HepG2 (cell line): ENCODE data around the gene SH2D6. TPM values are rescaled to one million over a fixed set of nuclear protein-coding genes. Genes with fewer than 3 reads are reported as not detected.

Experiments
- ATAC-seq: fragments of 200-7000 bp; cut with Tn5 transposase; 3 replicates; pipeline ENCODE4 v1.9.1; 2020; ENCODE audit warnings: mild to moderate bottlenecking, moderate library complexity
- BruUV-seq: library from RNA; stranded (reverse); fragments of 400-500 nt; replicated peaks from 2 replicates; lab custom pipeline; 2021; lab: Mats Ljungman, UMichigan
- CTCF ChIA-PET: fragments of 300-600 bp; formaldehyde crosslinking; extraction: SDS; loops from one replicate; lab custom pipeline; 2021; ENCODE audit warnings: low total read pairs, inconsistent platforms, low intra/inter-chr PET ratio; lab: Yijun Ruan, JAX
- POLR2A ChIA-PET: fragments of 350-600 bp; sonication (Branson Sonifier 250); formaldehyde crosslinking; loops from one replicate; lab custom pipeline; 2020; ENCODE audit warnings: antibody characterized with exemption, inconsistent platforms; lab: Yijun Ruan, JAX
- DNase-seq: peaks from one replicate; pipeline ENCODE4 v3.0.0-alpha.2; 2015; ENCODE audit warnings: low spot score
- FAIRE-seq: peaks from 3 replicates; lab custom pipeline; 2011; peaks lifted over from hg19 to GRCh38; lab: Jason Lieb, UNC
- H2AFZ ChIP-seq: one replicate; pipeline ENCODE4 v1.6.1; 2011; ENCODE audit warnings: low read length, inconsistent platforms
- H3K27ac ChIP-seq: fragments of 300-600 bp; 3 replicates; pipeline ENCODE4 v1.8.0; 2011; ENCODE audit warnings: mixed run types, mild to moderate bottlenecking, mixed read lengths, low read length, inconsistent platforms; ENCODE audit not compliant: insufficient read depth; ENCODE audit errors: extremely low read length
- H3K27me3 ChIP-seq, 2 experiments: fragments of 200-600 bp in 1 of 2; 2 replicates in 1 of 2; 3 replicates in 1 of 2; pipeline versions ENCODE4 v1.6.0 to v1.8.0; 2011; ENCODE audit warnings: low read length in 2 of 2, mild to moderate bottlenecking in 2 of 2, moderate library complexity in 2 of 2, inconsistent platforms in 1 of 2; ENCODE audit not compliant: insufficient read depth in 2 of 2, control insufficient read depth in 1 of 2
- H3K36me3 ChIP-seq, 2 experiments: fragments of 200-600 bp in 1 of 2; replicated peaks in 1 of 2; 2 replicates in 1 of 2; 3 replicates in 1 of 2; pipeline versions ENCODE4 v1.5.1 to v1.8.0; 2011; ENCODE audit warnings: low read length in 2 of 2, inconsistent platforms in 1 of 2; ENCODE audit not compliant: insufficient read depth in 2 of 2, control insufficient read depth in 1 of 2
- H3K4me1 ChIP-seq: 2 replicates; pipeline ENCODE4 v1.5.1; 2012; ENCODE audit warnings: low read length, inconsistent platforms; ENCODE audit not compliant: insufficient read depth
- H3K4me2 ChIP-seq: 2 replicates; pipeline ENCODE4 v1.6.0; 2011; ENCODE audit warnings: low read depth, low read length, inconsistent platforms
- H3K4me3 ChIP-seq, 3 experiments: fragments of 200-600 bp in 1 of 3; sonication (generic), shearing (Covaris generic) in 1 of 3; replicated peaks in 1 of 3; 2 replicates each; pipeline ENCODE4 v1.5.1; 2011 to 2016; ENCODE audit warnings: low read length in 3 of 3, inconsistent platforms in 2 of 3, low read depth in 2 of 3, mild to moderate bottlenecking in 2 of 3, control low read depth in 1 of 3, mixed read lengths in 1 of 3; ENCODE audit not compliant: insufficient read depth in 1 of 3
- H3K79me2 ChIP-seq: one replicate; pipeline ENCODE4 v1.6.1; 2011; ENCODE audit warnings: low read length, inconsistent platforms; ENCODE audit not compliant: insufficient read depth
- H3K9ac ChIP-seq: 2 replicates; pipeline ENCODE4 v1.6.0; 2011; ENCODE audit warnings: mild to moderate bottlenecking, low read depth, low read length, inconsistent platforms; ENCODE audit not compliant: insufficient read depth
- H3K9me3 ChIP-seq: 2 replicates; pipeline ENCODE4 v1.5.1; 2012; ENCODE audit warnings: mild to moderate bottlenecking, low read length
- H4K20me1 ChIP-seq: 2 replicates; pipeline ENCODE4 v1.6.0; 2011; ENCODE audit warnings: inconsistent platforms, mild to moderate bottlenecking, low read length, moderate library complexity; ENCODE audit not compliant: insufficient read depth
- FIP1L1 ChIP-seq: fragments of 200-400 bp; formaldehyde crosslinking; IDR thresholded peaks from 2 replicates; pipeline ENCODE4 v1.6.1; 2018; ENCODE audit warnings: low read depth, mild to moderate bottlenecking, low read length, moderate library complexity, borderline replicate concordance; ENCODE audit not compliant: insufficient read depth
- HNRNPL ChIP-seq: fragments of 200-400 bp; formaldehyde crosslinking; IDR thresholded peaks from 2 replicates; pipeline ENCODE4 v1.6.1; 2017; ENCODE audit warnings: mild to moderate bottlenecking, low read depth, low read length
- KDM5B ChIP-seq: sonication (generic); formaldehyde crosslinking; IDR thresholded peaks from 2 replicates; pipeline ENCODE4 v1.4.0; 2020; ENCODE audit warnings: missing genetic modification reagents, mild to moderate bottlenecking, borderline replicate concordance
- NRL ChIP-seq: sonication (generic); formaldehyde crosslinking; IDR thresholded peaks from 2 replicates; pipeline ENCODE4 v1.5.0; 2020; ENCODE audit warnings: missing genetic modification reagents, mild to moderate bottlenecking, moderate library complexity, borderline replicate concordance
- RBM39 ChIP-seq: fragments of 200-400 bp; formaldehyde crosslinking; IDR thresholded peaks from one replicate; pipeline ENCODE4 v1.6.1; 2018; ENCODE audit warnings: antibody characterized with exemption, mild to moderate bottlenecking, low read depth, low read length; ENCODE audit not compliant: poor library complexity, severe bottlenecking
- ZMYM3 ChIP-seq: sonication (generic); formaldehyde crosslinking; IDR thresholded peaks from 2 replicates; pipeline ENCODE4 v1.5.1; 2020; ENCODE audit warnings: mild to moderate bottlenecking, missing genetic modification reagents
- ZNF263 ChIP-seq: sonication (generic); formaldehyde crosslinking; IDR thresholded peaks from 2 replicates; pipeline ENCODE4 v1.4.0; 2020; ENCODE audit warnings: missing genetic modification reagents
- ZNF274 ChIP-seq: sonication (generic); formaldehyde crosslinking; IDR thresholded peaks from 2 replicates; pipeline ENCODE4 v1.5.1; 2020; ENCODE audit warnings: mild to moderate bottlenecking, missing genetic modification reagents
- WGBS: methylation state at CpG from one replicate; pipeline ENCODE4 v1.1.6; 2017; ENCODE audit warnings: low lambda C conversion rate; 5-methylcytosine and 5-hydroxymethylcytosine counted together
- in situ Hi-C: cut with HindIII; loops from 2 replicates; pipeline ENCODE4 v1.10.0; 2017; ENCODE audit warnings: low pct_unique_long_range_greater_than_20kb; ENCODE audit not compliant: extremely low pct_ligation_motif_present
- intact Hi-C: fragments of 100-400 bp; cut with micrococcal nuclease; formaldehyde crosslinking; loops from one replicate; pipeline ENCODE4 v1.10.0; 2022; ENCODE audit not compliant: unreplicated experiment
- polyA plus RNA-seq, 8 experiments: library from polyadenylated mRNA; depleted of rRNA in 3 of 8; stranded (reverse) in 7 of 8; unstranded in 1 of 8; fragments of >200 nt; fragmentation: Illumina TruSeq in 4 of 8; extraction: Trizol in 4 of 8; gene quantifications; 2 replicates each; pipeline versions ENCODE4 v1.2.1 to v1.2.3, GENCODE V29; 2011 to 2016; ENCODE audit warnings: low read depth in 4 of 8, missing spikeins in 1 of 8, mixed read lengths in 1 of 8; ENCODE audit not compliant: insufficient read depth in 1 of 8
- total RNA-seq, 5 experiments: library from RNA; depleted of rRNA; stranded (reverse); fragments of >200 nt; fragmentation: Illumina TruSeq; extraction: Trizol; gene quantifications; 2 replicates each; pipeline ENCODE4 v1.2.3, GENCODE V29; 2016; ENCODE audit warnings: low read depth in 1 of 5
- TF ChIP-seq, protein P1 (sequence below): IDR thresholded peaks from 2 replicates; pipeline ENCODE4 v1.6.1; 2016
- TF ChIP-seq, protein P2 (sequence below): sonication (generic); formaldehyde crosslinking; IDR thresholded peaks from 2 replicates; pipeline ENCODE4 v1.4.0; 2020; ENCODE audit warnings: mild to moderate bottlenecking, missing genetic modification reagents
- TF ChIP-seq, protein P3 (sequence below): sonication (generic); formaldehyde crosslinking; IDR thresholded peaks from 2 replicates; pipeline ENCODE4 v1.4.0; 2020; ENCODE audit warnings: mild to moderate bottlenecking, missing genetic modification reagents
- TF ChIP-seq, protein P4 (sequence below): sonication (generic); formaldehyde crosslinking; IDR thresholded peaks from 2 replicates; pipeline ENCODE4 v1.5.1; 2020; ENCODE audit warnings: mild to moderate bottlenecking, missing genetic modification reagents, moderate library complexity

Gene SH2D6
- total and polyA plus RNA-seq, 2 of the 13 experiments (the other 11 are each of a cell fraction or from before 2014, with no cell fraction given): 0.11 to 0.26 TPM

DNA sequence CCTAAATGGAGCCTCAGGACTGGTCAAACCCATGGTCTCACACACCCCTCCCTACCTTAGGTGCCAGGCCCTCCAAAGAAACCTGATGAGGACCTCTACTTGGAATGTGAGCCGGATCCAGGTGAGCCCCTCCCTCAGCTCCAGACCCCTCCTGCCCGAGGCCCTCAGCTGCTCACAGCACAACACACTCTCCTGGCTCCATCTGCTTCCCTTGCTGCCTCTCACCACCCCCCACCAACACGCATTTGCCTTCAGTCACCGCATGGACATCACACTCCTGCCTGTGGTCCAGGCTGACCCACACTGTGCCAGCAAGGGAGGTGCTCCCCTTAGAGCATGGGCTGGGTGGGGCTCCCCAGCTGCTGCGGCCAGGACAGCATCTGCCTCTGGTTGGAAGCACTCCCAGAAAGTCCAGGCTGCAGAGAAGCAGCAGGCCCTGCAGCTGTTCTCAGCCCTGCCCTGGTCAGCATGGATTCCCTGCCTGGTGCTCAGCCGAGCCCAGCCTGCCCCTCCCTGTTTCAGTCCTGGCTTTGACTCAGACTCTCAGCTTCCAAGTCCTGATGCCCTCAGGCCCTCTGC is 15.1 kb downstream of the SH2D6 start:
- Histone ChIP-seq H3K4me3 (no peak overlapping the region), H3K27ac (no peak overlapping the region), H4K20me1 (no peaks in the 10 kb centered on the region), H3K4me1 (peaks cover 41% of the 10 kb centered on the region), H2AFZ (no peak overlapping the region), H3K4me2 (no peak overlapping the region), H3K9ac (no peak overlapping the region), H3K79me2 (no peaks in the 10 kb centered on the region), H3K36me3 (no peaks in the 10 kb centered on the region), H3K9me3 (no peaks in the 10 kb centered on the region), H3K27me3 (peaks cover 12 to 76% of the 10 kb centered on the region in 2 experiments)
- TF ChIP-seq, protein P1, sequence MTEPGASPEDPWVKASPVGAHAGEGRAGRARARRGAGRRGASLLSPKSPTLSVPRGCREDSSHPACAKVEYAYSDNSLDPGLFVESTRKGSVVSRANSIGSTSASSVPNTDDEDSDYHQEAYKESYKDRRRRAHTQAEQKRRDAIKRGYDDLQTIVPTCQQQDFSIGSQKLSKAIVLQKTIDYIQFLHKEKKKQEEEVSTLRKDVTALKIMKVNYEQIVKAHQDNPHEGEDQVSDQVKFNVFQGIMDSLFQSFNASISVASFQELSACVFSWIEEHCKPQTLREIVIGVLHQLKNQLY (CRISPR knock-in tag): no peak
- TF ChIP-seq, protein P2, sequence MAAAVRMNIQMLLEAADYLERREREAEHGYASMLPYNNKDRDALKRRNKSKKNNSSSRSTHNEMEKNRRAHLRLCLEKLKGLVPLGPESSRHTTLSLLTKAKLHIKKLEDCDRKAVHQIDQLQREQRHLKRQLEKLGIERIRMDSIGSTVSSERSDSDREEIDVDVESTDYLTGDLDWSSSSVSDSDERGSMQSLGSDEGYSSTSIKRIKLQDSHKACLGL: peak; percentile 29; the same call in 1 of the 2 replicates
- TF ChIP-seq, protein P3, sequence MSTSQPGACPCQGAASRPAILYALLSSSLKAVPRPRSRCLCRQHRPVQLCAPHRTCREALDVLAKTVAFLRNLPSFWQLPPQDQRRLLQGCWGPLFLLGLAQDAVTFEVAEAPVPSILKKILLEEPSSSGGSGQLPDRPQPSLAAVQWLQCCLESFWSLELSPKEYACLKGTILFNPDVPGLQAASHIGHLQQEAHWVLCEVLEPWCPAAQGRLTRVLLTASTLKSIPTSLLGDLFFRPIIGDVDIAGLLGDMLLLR (CRISPR knock-in tag): 0 out of 2 replicates have a peak, but pooled peaks have one; percentile 21
- TF ChIP-seq HNRNPL: 0 out of 2 replicates have a peak, but pooled peaks have one; percentile 34
- 0 out of 2 replicates have a peak, but pooled peaks have one; percentile 25 for TF ChIP-seq NRL (CRISPR knock-in tag)
- TF ChIP-seq ZNF263 (CRISPR knock-in tag): peak; percentile 54; the same call in 1 of the 2 replicates
- no peak for TF ChIP-seq FIP1L1
- TF ChIP-seq ZMYM3: no peak
- 0 out of 2 replicates have a peak, but pooled peaks have one; percentile 37 for TF ChIP-seq KDM5B (CRISPR knock-in tag)
- peak; percentile 43 for TF ChIP-seq RBM39
- 0 out of 2 replicates have a peak, but pooled peaks have one; percentile 49 for TF ChIP-seq ZNF274 (CRISPR knock-in tag)
- TF ChIP-seq, protein P4, sequence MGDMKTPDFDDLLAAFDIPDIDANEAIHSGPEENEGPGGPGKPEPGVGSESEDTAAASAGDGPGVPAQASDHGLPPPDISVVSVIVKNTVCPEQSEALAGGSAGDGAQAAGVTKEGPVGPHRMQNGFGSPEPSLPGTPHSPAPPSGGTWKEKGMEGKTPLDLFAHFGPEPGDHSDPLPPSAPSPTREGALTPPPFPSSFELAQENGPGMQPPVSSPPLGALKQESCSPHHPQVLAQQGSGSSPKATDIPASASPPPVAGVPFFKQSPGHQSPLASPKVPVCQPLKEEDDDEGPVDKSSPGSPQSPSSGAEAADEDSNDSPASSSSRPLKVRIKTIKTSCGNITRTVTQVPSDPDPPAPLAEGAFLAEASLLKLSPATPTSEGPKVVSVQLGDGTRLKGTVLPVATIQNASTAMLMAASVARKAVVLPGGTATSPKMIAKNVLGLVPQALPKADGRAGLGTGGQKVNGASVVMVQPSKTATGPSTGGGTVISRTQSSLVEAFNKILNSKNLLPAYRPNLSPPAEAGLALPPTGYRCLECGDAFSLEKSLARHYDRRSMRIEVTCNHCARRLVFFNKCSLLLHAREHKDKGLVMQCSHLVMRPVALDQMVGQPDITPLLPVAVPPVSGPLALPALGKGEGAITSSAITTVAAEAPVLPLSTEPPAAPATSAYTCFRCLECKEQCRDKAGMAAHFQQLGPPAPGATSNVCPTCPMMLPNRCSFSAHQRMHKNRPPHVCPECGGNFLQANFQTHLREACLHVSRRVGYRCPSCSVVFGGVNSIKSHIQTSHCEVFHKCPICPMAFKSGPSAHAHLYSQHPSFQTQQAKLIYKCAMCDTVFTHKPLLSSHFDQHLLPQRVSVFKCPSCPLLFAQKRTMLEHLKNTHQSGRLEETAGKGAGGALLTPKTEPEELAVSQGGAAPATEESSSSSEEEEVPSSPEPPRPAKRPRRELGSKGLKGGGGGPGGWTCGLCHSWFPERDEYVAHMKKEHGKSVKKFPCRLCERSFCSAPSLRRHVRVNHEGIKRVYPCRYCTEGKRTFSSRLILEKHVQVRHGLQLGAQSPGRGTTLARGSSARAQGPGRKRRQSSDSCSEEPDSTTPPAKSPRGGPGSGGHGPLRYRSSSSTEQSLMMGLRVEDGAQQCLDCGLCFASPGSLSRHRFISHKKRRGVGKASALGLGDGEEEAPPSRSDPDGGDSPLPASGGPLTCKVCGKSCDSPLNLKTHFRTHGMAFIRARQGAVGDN (CRISPR knock-in tag): peak; percentile 19; the same call in 1 of the 2 replicates
- FAIRE-seq (no peak), DNase-seq (no peak), ATAC-seq (peak; percentile 6; the same call in 1 of the 3 replicates)
- no TSS peak for BruUV-seq
- in situ Hi-C loops: no loop called here
- intact Hi-C loops: no loop called here
- ChIA-PET POLR2A (interaction anchor here (1.1 to 2.4 kb wide), 3 partner anchors 10 to 106 kb away, joined by 4 to 15 read pairs (median 4); partner anchors contain the start of gene MAT2A), CTCF (no interaction called here)
- WGBS: 19% methylated on average over 4 of the region's 6 CpGs
